IMR-90 (cell line): Measurements from ENCODE around the gene CCDC50. TPM values are rescaled to one million over a fixed set of nuclear protein-coding genes. Genes with fewer than 3 reads are reported as not detected.

Experiments used
- ATAC-seq: fragments of 200-7000 bp; cut with Tn5 transposase; 2 replicates; pipeline ENCODE4 v1.9.1; 2020; ENCODE audit warnings: low read depth, mild to moderate bottlenecking, moderate library complexity
- BruUV-seq: library from RNA; stranded (reverse); fragments of 400-500 nt; replicated peaks from 2 replicates; lab custom pipeline; 2021; lab: Mats Ljungman, UMichigan
- CTCF ChIA-PET: fragments of 300-600 bp; formaldehyde crosslinking; extraction: SDS; loops from one replicate; lab custom pipeline; 2021; ENCODE audit warnings: antibody characterized with exemption; lab: Yijun Ruan, JAX
- POLR2A ChIA-PET: fragments of 300-600 bp; sonication (Branson Sonifier 250); formaldehyde crosslinking; loops from one replicate; lab custom pipeline; 2022; ENCODE audit warnings: antibody characterized with exemption; ENCODE audit not compliant: unreplicated experiment; lab: Charles Lee
- DNase-seq: peaks from one replicate; pipeline ENCODE4 v3.0.0; 2013
- H2AFZ ChIP-seq: replicated peaks from 2 replicates; pipeline ENCODE3; 2013; ENCODE audit warnings: low read length, mild to moderate bottlenecking; ENCODE audit not compliant: poor library complexity
- H2AK5ac ChIP-seq: 2 replicates; pipeline ENCODE4 v1.6.1; 2013; ENCODE audit warnings: low read depth, low read length, inconsistent platforms
- H2AK9ac ChIP-seq: replicated peaks from 2 replicates; pipeline ENCODE3; 2013; ENCODE audit warnings: mild to moderate bottlenecking, low read depth, low read length, moderate library complexity; ENCODE audit not compliant: poor library complexity
- H2BK120ac ChIP-seq: 2 replicates; pipeline ENCODE4 v1.6.1; 2013; ENCODE audit warnings: low read depth, low read length, inconsistent platforms
- H2BK15ac ChIP-seq: 3 replicates; pipeline ENCODE4 v1.6.1; 2013; ENCODE audit warnings: low read depth, low read length, inconsistent platforms
- H2BK20ac ChIP-seq: 2 replicates; pipeline ENCODE4 v1.6.1; 2013; ENCODE audit warnings: low read depth, mild to moderate bottlenecking, inconsistent platforms, low read length, moderate library complexity
- H2BK5ac ChIP-seq: 2 replicates; pipeline ENCODE4 v1.6.1; 2013; ENCODE audit warnings: mild to moderate bottlenecking, low read depth, low read length, inconsistent platforms; ENCODE audit not compliant: poor library complexity, severe bottlenecking
- H3K14ac ChIP-seq: replicated peaks from 2 replicates; pipeline ENCODE4 v1.6.1; 2013; ENCODE audit warnings: low read depth, low read length, inconsistent platforms
- H3K18ac ChIP-seq: 2 replicates; pipeline ENCODE4 v1.6.1; 2013; ENCODE audit warnings: low read depth, low read length, control low read depth
- H3K23ac ChIP-seq: 2 replicates; pipeline ENCODE4 v1.6.1; 2013; ENCODE audit warnings: low read depth, low read length, inconsistent platforms
- H3K27ac ChIP-seq: 2 replicates; pipeline ENCODE4 v1.5.1; 2013; ENCODE audit warnings: mild to moderate bottlenecking, control low read depth, low read length; ENCODE audit not compliant: insufficient read depth
- H3K27me3 ChIP-seq: 2 replicates; pipeline ENCODE4 v1.6.1; 2013; ENCODE audit warnings: low read length; ENCODE audit not compliant: control insufficient read depth, insufficient read depth
- H3K36me3 ChIP-seq: 2 replicates; pipeline ENCODE4 v1.6.1; 2013; ENCODE audit warnings: low read length, mixed read lengths; ENCODE audit not compliant: control insufficient read depth, insufficient read depth
- H3K4ac ChIP-seq: 2 replicates; pipeline ENCODE4 v1.6.1; 2013; ENCODE audit warnings: low read depth, low read length, inconsistent platforms
- H3K4me1 ChIP-seq: 2 replicates; pipeline ENCODE4 v1.6.1; 2013; ENCODE audit warnings: low read length, mixed read lengths; ENCODE audit not compliant: control insufficient read depth, insufficient read depth
- H3K4me2 ChIP-seq: 2 replicates; pipeline ENCODE4 v1.6.1; 2013; ENCODE audit warnings: low read depth, mild to moderate bottlenecking, control low read depth, low read length, moderate library complexity
- H3K4me3 ChIP-seq: 2 replicates; pipeline ENCODE4 v1.5.1; 2013; ENCODE audit warnings: low read depth, mild to moderate bottlenecking, control low read depth, low read length, moderate library complexity; ENCODE audit not compliant: insufficient read depth
- H3K56ac ChIP-seq: 2 replicates; pipeline ENCODE4 v1.6.1; 2013; ENCODE audit warnings: low read length, inconsistent platforms; ENCODE audit not compliant: insufficient read depth; ENCODE audit errors: extremely low read depth
- H3K79me1 ChIP-seq, 2 experiments: 2 replicates each; pipeline ENCODE4 v1.6.1; 2013; ENCODE audit warnings: low read length in 2 of 2, inconsistent platforms in 1 of 2, low read depth in 1 of 2
- H3K9ac ChIP-seq: 2 replicates; pipeline ENCODE4 v1.6.1; 2013; ENCODE audit warnings: low read depth, low read length, control low read depth
- H3K9me1 ChIP-seq: 2 replicates; pipeline ENCODE4 v1.6.1; 2013; ENCODE audit warnings: low read length, inconsistent platforms; ENCODE audit not compliant: insufficient read depth
- H3K9me3 ChIP-seq: 2 replicates; pipeline ENCODE4 v1.6.1; 2013; ENCODE audit warnings: low read length; ENCODE audit not compliant: control insufficient read depth, insufficient read depth
- H4K20me1 ChIP-seq: 2 replicates; pipeline ENCODE4 v1.6.1; 2013; ENCODE audit warnings: low read length, inconsistent platforms; ENCODE audit not compliant: insufficient read depth
- H4K5ac ChIP-seq: 2 replicates; pipeline ENCODE4 v1.6.1; 2013; ENCODE audit warnings: mild to moderate bottlenecking, low read depth, low read length, control low read depth
- H4K8ac ChIP-seq, 2 experiments: 2 replicates each; pipeline ENCODE4 v1.6.1; 2013; ENCODE audit warnings: low read depth in 2 of 2, low read length in 2 of 2, control low read depth in 1 of 2, inconsistent platforms in 1 of 2
- H4K91ac ChIP-seq: 2 replicates; pipeline ENCODE4 v1.6.1; 2013; ENCODE audit warnings: low read depth, low read length, inconsistent platforms; ENCODE audit not compliant: insufficient read depth
- BHLHE40 ChIP-seq: fragments of 150-350 bp; IDR thresholded peaks from 2 replicates; pipeline ENCODE4 v1.6.1; 2016; ENCODE audit warnings: mild to moderate bottlenecking, low read depth, low read length
- CEBPB ChIP-seq: IDR thresholded peaks from 2 replicates; pipeline ENCODE4 v1.6.1; 2012; ENCODE audit warnings: low read depth, low read length, improper control_type of control experiment
- CHD1 ChIP-seq: IDR thresholded peaks from 2 replicates; pipeline ENCODE4 v1.6.1; 2012; ENCODE audit warnings: low read depth, low read length, improper control_type of control experiment
- CTCF ChIP-seq: conservative IDR thresholded peaks from 2 replicates; pipeline ENCODE4 v1.5.1; 2012; ENCODE audit warnings: mild to moderate bottlenecking, low read depth, low read length, improper control_type of control experiment
- ELK1 ChIP-seq: fragments of 150-350 bp; IDR thresholded peaks from 2 replicates; pipeline ENCODE4 v1.6.1; 2016; ENCODE audit warnings: low read depth, mild to moderate bottlenecking, low read length, moderate library complexity, borderline replicate concordance
- FOS ChIP-seq: fragments of 150-350 bp; IDR thresholded peaks from 2 replicates; pipeline ENCODE4 v1.6.1; 2016; ENCODE audit warnings: low read depth, low read length
- MAFK ChIP-seq: IDR thresholded peaks from 2 replicates; pipeline ENCODE4 v1.6.1; 2012; ENCODE audit warnings: low read depth, low read length, improper control_type of control experiment
- MAZ ChIP-seq: IDR thresholded peaks from 2 replicates; pipeline ENCODE4 v1.6.1; 2012; ENCODE audit warnings: low read depth, mild to moderate bottlenecking, low read length, improper control_type of control experiment, moderate library complexity, borderline replicate concordance
- MXI1 ChIP-seq: IDR thresholded peaks from 2 replicates; pipeline ENCODE4 v1.6.1; 2012; ENCODE audit warnings: low read depth, mild to moderate bottlenecking, low read length, moderate library complexity, borderline replicate concordance
- NFE2L2 ChIP-seq: fragments of 150-350 bp; IDR thresholded peaks from 2 replicates; pipeline ENCODE4 v1.6.1; 2016; ENCODE audit warnings: low read depth, mild to moderate bottlenecking, low read length
- POLR2A ChIP-seq: IDR thresholded peaks from 2 replicates; pipeline ENCODE4 v1.6.1; 2012; ENCODE audit warnings: mild to moderate bottlenecking, low read depth, low read length
- RAD21 ChIP-seq: IDR thresholded peaks from 2 replicates; pipeline ENCODE4 v1.6.1; 2012; ENCODE audit warnings: low read length, improper control_type of control experiment
- RCOR1 ChIP-seq: IDR thresholded peaks from 2 replicates; pipeline ENCODE4 v1.6.1; 2012; ENCODE audit warnings: mild to moderate bottlenecking, low read length, improper control_type of control experiment; ENCODE audit not compliant: insufficient replicate concordance
- RFX5 ChIP-seq: IDR thresholded peaks from 2 replicates; pipeline ENCODE4 v1.8.0; 2012; ENCODE audit warnings: low read depth, mild to moderate bottlenecking, low read length, moderate library complexity
- SMC3 ChIP-seq: fragments of 150-350 bp; IDR thresholded peaks from 2 replicates; pipeline ENCODE4 v1.6.1; 2016; ENCODE audit warnings: low read depth, mild to moderate bottlenecking, antibody characterized with exemption, low read length, moderate library complexity
- USF2 ChIP-seq: fragments of 150-350 bp; IDR thresholded peaks from 2 replicates; pipeline ENCODE4 v1.6.1; 2017; ENCODE audit warnings: mild to moderate bottlenecking, antibody characterized with exemption, low read length, low read depth
- WGBS, 2 experiments: methylation state at CpG; one replicate each; pipeline versions ENCODE4 v1.1.5 to v1.1.7; 2013; ENCODE audit warnings: missing lambda C conversion rate in 2 of 2; ENCODE audit not compliant: insufficient read length in 1 of 2; ENCODE audit errors: extremely low coverage in 2 of 2; 5-methylcytosine and 5-hydroxymethylcytosine counted together
- dilution Hi-C: fragments of 300-500 bp; cut with HindIII; formaldehyde crosslinking; loops from one replicate; pipeline ENCODE4 v1.14.3; 2018; ENCODE audit warnings: low sequenced_read_pairs; ENCODE audit not compliant: unreplicated experiment
- in situ Hi-C: fragments of 300-500 bp; cut with MboI; formaldehyde crosslinking; loops from 3 replicates; pipeline ENCODE4 v1.14.3; 2019; ENCODE audit warnings: low sequenced_read_pairs, inconsistent platforms, mixed read lengths
- intact Hi-C: fragments of 100-400 bp; cut with micrococcal nuclease; formaldehyde crosslinking; loops from 2 replicates; pipeline ENCODE4 v1.10.0; 2022
- polyA plus RNA-seq, 3 experiments: library from polyadenylated mRNA; depleted of rRNA; stranded (reverse); fragments of >200 nt; gene quantifications; 2 replicates each; pipeline ENCODE4 v1.2.3, GENCODE V29; 2012; ENCODE audit warnings: low replicate concordance in 1 of 3
- total RNA-seq: library from RNA; depleted of rRNA; stranded (reverse); fragments of >200 nt; gene quantifications from 2 replicates; pipeline ENCODE4 v1.2.3, GENCODE V29; 2012

CCDC50 gene
- total and polyA plus RNA-seq, 2 of the 4 experiments (the other 2 are of a cell fraction), result 59.0 to 63.1 TPM

GRCh38 chr3:191362037-191362436 lies 32.8 kb downstream of the CCDC50 start:
- Histone ChIP-seq H2AK9ac (no peak overlapping the region), H3K9me1 (peaks cover 12% of the 10 kb centered on the region), H2BK120ac (no peak overlapping the region), H3K27ac (no peak overlapping the region), H3K4me1 (peaks cover 7% of the 10 kb centered on the region), H3K14ac (no peak overlapping the region), H2AFZ (no peak overlapping the region), H3K56ac (no peak overlapping the region), H3K4ac (no peak overlapping the region), H3K9me3 (no peaks in the 10 kb centered on the region), H4K91ac (no peak overlapping the region), H4K8ac (no peak overlapping the region), H3K79me1 (peaks cover 40 to 58% of the 10 kb centered on the region in 2 experiments), H2AK5ac (no peak overlapping the region), H4K5ac (no peak overlapping the region), H2BK15ac (no peak overlapping the region), H4K20me1 (no peaks in the 10 kb centered on the region), H3K9ac (no peak overlapping the region), H3K27me3 (no peaks in the 10 kb centered on the region), H2BK5ac (no peak overlapping the region), H3K18ac (no peak overlapping the region), H3K4me2 (no peak overlapping the region), H3K4me3 (no peak overlapping the region), H3K23ac (no peak overlapping the region), H2BK20ac (no peak overlapping the region), H3K36me3 (peaks cover 38% of the 10 kb centered on the region)
- in situ Hi-C loops (no loop called here), intact Hi-C loops (no loop called here), dilution Hi-C loops (no loop called here)
- POLR2A ChIA-PET, result interaction anchor here (0.6 kb wide), 1 partner anchor 1675 kb away, joined by 3 read pairs; no protein-coding TSS in a partner anchor
- no TSS peak for BruUV-seq
- CTCF ChIA-PET, result no interaction called here
- 100% methylated on average over 2 of the region's 4 CpGs; no CpG with 5 or more reads in 1 of the 2 experiments for WGBS, 2 experiments
- TF ChIP-seq CHD1 (no peak), MAFK (no peak), NFE2L2 (no peak), CTCF (no peak), BHLHE40 (no peak), MAZ (no peak), RAD21 (no peak), USF2 (no peak), SMC3 (no peak), CEBPB (no peak), RFX5 (no peak), POLR2A (no peak), ELK1 (no peak), FOS (no peak), RCOR1 (no peak), MXI1 (no peak)
- no peak for ATAC-seq
- no peak for DNase-seq
